CD4-positive, alpha-beta T cell treated with Interferon alpha-2 for 1 hour (primary cell): ENCODE measurements around the gene MMP14.

Experiments
- DNase-seq, 2 donors: peaks; one replicate each; pipeline ENCODE4 v3.0.0-alpha.2; 2020 to 2022

The MMP14 gene

GRCh38 chr14:22886500-22887259 is 50.3 kb downstream of the MMP14 start:
- peak; percentile 78 to 88 for DNase-seq

- DNase-seq = peak; percentile 51 to 78
These were observed 51.0 kb downstream of the MMP14 start for GRCh38 chr14:22887260-22887989.

- peak; percentile 27 to 54 for DNase-seq
These were observed 51.6 kb downstream of the MMP14 start for GRCh38 chr14:22887990-22888378.

- DNase-seq = peak; percentile 42 to 43
These were observed 52.3 kb downstream of the MMP14 start for GRCh38 chr14:22888662-22889061.

- no peak for DNase-seq
These were observed 54.0 kb downstream of the MMP14 start for GRCh38 chr14:22890416-22890815.

GRCh38 chr14:22892488-22892887 is 56.1 kb downstream of the MMP14 start:
- no peak for DNase-seq

GRCh38 chr14:22893706-22894105 is 57.3 kb downstream of the MMP14 start:
- no peak for DNase-seq

GRCh38 chr14:22895402-22895801 is 59.0 kb downstream of the MMP14 start:
- DNase-seq = no peak

- no peak for DNase-seq
These were observed 60.0 kb downstream of the MMP14 start for GRCh38 chr14:22896356-22896755.

GRCh38 chr14:22896760-22897159 is 60.4 kb downstream of the MMP14 start:
- DNase-seq = no peak

GRCh38 chr14:22897357-22897756 is 61.0 kb downstream of the MMP14 start:
- DNase-seq = no peak
